IMR-90 (cell line): ENCODE data around the gene SCAF4. TPM values are rescaled to one million over a fixed set of nuclear protein-coding genes. Genes with fewer than 3 reads are reported as not detected.

Experiments used
- ATAC-seq: fragments of 200-7000 bp; cut with Tn5 transposase; 2 replicates; pipeline ENCODE4 v1.9.1; 2020; ENCODE audit warnings: low read depth, mild to moderate bottlenecking, moderate library complexity
- BruUV-seq: library from RNA; stranded (reverse); fragments of 400-500 nt; replicated peaks from 2 replicates; lab custom pipeline; 2021; lab: Mats Ljungman, UMichigan
- CTCF ChIA-PET: fragments of 300-600 bp; formaldehyde crosslinking; extraction: SDS; loops from one replicate; lab custom pipeline; 2021; ENCODE audit warnings: antibody characterized with exemption; lab: Yijun Ruan, JAX
- POLR2A ChIA-PET: fragments of 300-600 bp; sonication (Branson Sonifier 250); formaldehyde crosslinking; loops from one replicate; lab custom pipeline; 2022; ENCODE audit warnings: antibody characterized with exemption; ENCODE audit not compliant: unreplicated experiment; lab: Charles Lee
- DNase-seq: peaks from one replicate; pipeline ENCODE4 v3.0.0; 2013
- H2AFZ ChIP-seq: replicated peaks from 2 replicates; pipeline ENCODE3; 2013; ENCODE audit warnings: low read length, mild to moderate bottlenecking; ENCODE audit not compliant: poor library complexity
- H2AK5ac ChIP-seq: 2 replicates; pipeline ENCODE4 v1.6.1; 2013; ENCODE audit warnings: low read depth, low read length, inconsistent platforms
- H2AK9ac ChIP-seq: replicated peaks from 2 replicates; pipeline ENCODE3; 2013; ENCODE audit warnings: mild to moderate bottlenecking, low read depth, low read length, moderate library complexity; ENCODE audit not compliant: poor library complexity
- H2BK120ac ChIP-seq: 2 replicates; pipeline ENCODE4 v1.6.1; 2013; ENCODE audit warnings: low read depth, low read length, inconsistent platforms
- H2BK15ac ChIP-seq: 3 replicates; pipeline ENCODE4 v1.6.1; 2013; ENCODE audit warnings: low read depth, low read length, inconsistent platforms
- H2BK20ac ChIP-seq: 2 replicates; pipeline ENCODE4 v1.6.1; 2013; ENCODE audit warnings: low read depth, mild to moderate bottlenecking, inconsistent platforms, low read length, moderate library complexity
- H2BK5ac ChIP-seq: 2 replicates; pipeline ENCODE4 v1.6.1; 2013; ENCODE audit warnings: mild to moderate bottlenecking, low read depth, low read length, inconsistent platforms; ENCODE audit not compliant: poor library complexity, severe bottlenecking
- H3K14ac ChIP-seq: replicated peaks from 2 replicates; pipeline ENCODE4 v1.6.1; 2013; ENCODE audit warnings: low read depth, low read length, inconsistent platforms
- H3K18ac ChIP-seq: 2 replicates; pipeline ENCODE4 v1.6.1; 2013; ENCODE audit warnings: low read depth, low read length, control low read depth
- H3K23ac ChIP-seq: 2 replicates; pipeline ENCODE4 v1.6.1; 2013; ENCODE audit warnings: low read depth, low read length, inconsistent platforms
- H3K27ac ChIP-seq: 2 replicates; pipeline ENCODE4 v1.5.1; 2013; ENCODE audit warnings: mild to moderate bottlenecking, control low read depth, low read length; ENCODE audit not compliant: insufficient read depth
- H3K27me3 ChIP-seq: 2 replicates; pipeline ENCODE4 v1.6.1; 2013; ENCODE audit warnings: low read length; ENCODE audit not compliant: control insufficient read depth, insufficient read depth
- H3K36me3 ChIP-seq: 2 replicates; pipeline ENCODE4 v1.6.1; 2013; ENCODE audit warnings: low read length, mixed read lengths; ENCODE audit not compliant: control insufficient read depth, insufficient read depth
- H3K4ac ChIP-seq: 2 replicates; pipeline ENCODE4 v1.6.1; 2013; ENCODE audit warnings: low read depth, low read length, inconsistent platforms
- H3K4me1 ChIP-seq: 2 replicates; pipeline ENCODE4 v1.6.1; 2013; ENCODE audit warnings: low read length, mixed read lengths; ENCODE audit not compliant: control insufficient read depth, insufficient read depth
- H3K4me2 ChIP-seq: 2 replicates; pipeline ENCODE4 v1.6.1; 2013; ENCODE audit warnings: low read depth, mild to moderate bottlenecking, control low read depth, low read length, moderate library complexity
- H3K4me3 ChIP-seq: 2 replicates; pipeline ENCODE4 v1.5.1; 2013; ENCODE audit warnings: low read depth, mild to moderate bottlenecking, control low read depth, low read length, moderate library complexity; ENCODE audit not compliant: insufficient read depth
- H3K56ac ChIP-seq: 2 replicates; pipeline ENCODE4 v1.6.1; 2013; ENCODE audit warnings: low read length, inconsistent platforms; ENCODE audit not compliant: insufficient read depth; ENCODE audit errors: extremely low read depth
- H3K79me1 ChIP-seq, 2 experiments: 2 replicates each; pipeline ENCODE4 v1.6.1; 2013; ENCODE audit warnings: low read length in 2 of 2, inconsistent platforms in 1 of 2, low read depth in 1 of 2
- H3K9ac ChIP-seq: 2 replicates; pipeline ENCODE4 v1.6.1; 2013; ENCODE audit warnings: low read depth, low read length, control low read depth
- H3K9me1 ChIP-seq: 2 replicates; pipeline ENCODE4 v1.6.1; 2013; ENCODE audit warnings: low read length, inconsistent platforms; ENCODE audit not compliant: insufficient read depth
- H3K9me3 ChIP-seq: 2 replicates; pipeline ENCODE4 v1.6.1; 2013; ENCODE audit warnings: low read length; ENCODE audit not compliant: control insufficient read depth, insufficient read depth
- H4K20me1 ChIP-seq: 2 replicates; pipeline ENCODE4 v1.6.1; 2013; ENCODE audit warnings: low read length, inconsistent platforms; ENCODE audit not compliant: insufficient read depth
- H4K5ac ChIP-seq: 2 replicates; pipeline ENCODE4 v1.6.1; 2013; ENCODE audit warnings: mild to moderate bottlenecking, low read depth, low read length, control low read depth
- H4K8ac ChIP-seq, 2 experiments: 2 replicates each; pipeline ENCODE4 v1.6.1; 2013; ENCODE audit warnings: low read depth in 2 of 2, low read length in 2 of 2, control low read depth in 1 of 2, inconsistent platforms in 1 of 2
- H4K91ac ChIP-seq: 2 replicates; pipeline ENCODE4 v1.6.1; 2013; ENCODE audit warnings: low read depth, low read length, inconsistent platforms; ENCODE audit not compliant: insufficient read depth
- CEBPB ChIP-seq: IDR thresholded peaks from 2 replicates; pipeline ENCODE4 v1.6.1; 2012; ENCODE audit warnings: low read depth, low read length, improper control_type of control experiment
- FOS ChIP-seq: fragments of 150-350 bp; IDR thresholded peaks from 2 replicates; pipeline ENCODE4 v1.6.1; 2016; ENCODE audit warnings: low read depth, low read length
- MAFK ChIP-seq: IDR thresholded peaks from 2 replicates; pipeline ENCODE4 v1.6.1; 2012; ENCODE audit warnings: low read depth, low read length, improper control_type of control experiment
- MXI1 ChIP-seq: IDR thresholded peaks from 2 replicates; pipeline ENCODE4 v1.6.1; 2012; ENCODE audit warnings: low read depth, mild to moderate bottlenecking, low read length, moderate library complexity, borderline replicate concordance
- SMC3 ChIP-seq: fragments of 150-350 bp; IDR thresholded peaks from 2 replicates; pipeline ENCODE4 v1.6.1; 2016; ENCODE audit warnings: low read depth, mild to moderate bottlenecking, antibody characterized with exemption, low read length, moderate library complexity
- WGBS, 2 experiments: methylation state at CpG; one replicate each; pipeline versions ENCODE4 v1.1.5 to v1.1.7; 2013; ENCODE audit warnings: missing lambda C conversion rate in 2 of 2; ENCODE audit not compliant: insufficient read length in 1 of 2; ENCODE audit errors: extremely low coverage in 2 of 2; 5-methylcytosine and 5-hydroxymethylcytosine counted together
- dilution Hi-C: fragments of 300-500 bp; cut with HindIII; formaldehyde crosslinking; loops from one replicate; pipeline ENCODE4 v1.14.3; 2018; ENCODE audit warnings: low sequenced_read_pairs; ENCODE audit not compliant: unreplicated experiment
- in situ Hi-C: fragments of 300-500 bp; cut with MboI; formaldehyde crosslinking; loops from 3 replicates; pipeline ENCODE4 v1.14.3; 2019; ENCODE audit warnings: low sequenced_read_pairs, inconsistent platforms, mixed read lengths
- intact Hi-C: fragments of 100-400 bp; cut with micrococcal nuclease; formaldehyde crosslinking; loops from 2 replicates; pipeline ENCODE4 v1.10.0; 2022
- polyA plus RNA-seq, 3 experiments: library from polyadenylated mRNA; depleted of rRNA; stranded (reverse); fragments of >200 nt; gene quantifications; 2 replicates each; pipeline ENCODE4 v1.2.3, GENCODE V29; 2012; ENCODE audit warnings: low replicate concordance in 1 of 3
- total RNA-seq: library from RNA; depleted of rRNA; stranded (reverse); fragments of >200 nt; gene quantifications from 2 replicates; pipeline ENCODE4 v1.2.3, GENCODE V29; 2012

Gene SCAF4
- total and polyA plus RNA-seq, 2 of the 4 experiments (the other 2 are of a cell fraction), result 2.7 to 12.1 TPM

DNA sequence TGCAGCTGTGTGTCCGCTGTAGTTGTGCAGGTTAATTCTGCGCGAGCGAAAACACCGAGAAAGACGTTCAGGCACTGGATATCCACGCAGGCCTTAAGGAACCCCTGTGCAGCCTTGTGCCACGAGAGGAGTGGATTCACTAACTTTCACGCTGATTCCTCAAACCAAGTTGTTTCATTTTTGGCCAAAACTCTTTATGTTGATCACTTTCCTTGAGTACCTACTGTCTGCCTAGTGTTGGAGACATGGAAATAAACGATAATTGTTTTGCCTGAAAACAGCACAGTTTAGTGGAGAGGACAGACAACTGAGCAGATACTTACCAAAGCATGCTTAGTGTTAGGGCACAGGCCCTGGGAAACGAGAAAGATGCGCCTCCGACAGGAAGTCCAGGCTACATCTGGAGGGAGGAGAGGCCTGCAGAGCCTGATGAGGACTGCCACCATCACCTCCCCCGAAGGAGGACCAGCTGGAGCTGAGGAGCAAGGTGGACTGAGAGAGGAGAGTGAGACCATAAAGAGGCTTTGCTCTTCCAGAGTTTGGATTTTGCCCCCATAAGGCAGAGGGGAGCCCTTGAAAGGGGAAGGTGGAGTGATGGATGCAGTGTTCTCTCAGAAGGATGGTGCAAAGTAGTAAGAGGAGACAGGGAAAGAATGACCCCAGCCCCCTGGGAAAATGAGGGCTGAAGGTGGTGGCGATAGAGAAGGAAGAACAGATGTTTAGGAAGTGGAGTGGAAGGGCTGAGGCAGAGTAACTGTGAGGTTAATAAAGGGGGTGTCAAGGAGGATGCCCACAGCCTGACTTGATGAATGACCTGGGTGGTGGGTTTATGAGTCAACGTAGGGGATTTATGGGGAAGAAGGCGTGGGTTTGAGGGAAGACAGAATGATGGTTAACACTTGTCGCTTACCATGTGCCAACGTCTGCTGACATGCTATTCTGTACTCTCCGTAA is 956 bp upstream of the SCAF4 start:
- 27% methylated on average over 3 of the region's 20 CpGs; no CpG with 5 or more reads in 1 of the 2 experiments for WGBS, 2 experiments
- Histone ChIP-seq H4K91ac (peak overlapping the region; percentile 58), H3K18ac (peak overlapping the region; percentile 0; the same call in 1 of the 2 replicates), H2BK120ac (peak overlapping the region; percentile 2; the same call in 1 of the 2 replicates), H3K27ac (peak overlapping the region; percentile 85), H3K4ac (peak overlapping the region; percentile 42), H2AFZ (peak overlapping the region; percentile 95), H2BK5ac (peak overlapping the region; percentile 73), H3K14ac (peak overlapping the region; percentile 54), H3K4me1 (peaks cover 22% of the 10 kb centered on the region), H3K9me1 (peaks cover 13% of the 10 kb centered on the region), H3K4me2 (peak overlapping the region; percentile 81), H3K9ac (peak overlapping the region; percentile 78), H3K27me3 (no peaks in the 10 kb centered on the region), H3K79me1 (peaks cover 3 to 22% of the 10 kb centered on the region in 2 experiments; a peak in 2 of 4 replicates), H3K56ac (peak overlapping the region; percentile 50), H4K5ac (peak overlapping the region; percentile 56), H4K8ac (peak overlapping the region; percentile 86 to 91), H3K23ac (peak overlapping the region; percentile 73), H3K4me3 (peak overlapping the region; percentile 72), H3K36me3 (no peaks in the 10 kb centered on the region), H2AK9ac (peak overlapping the region; percentile 63), H2BK15ac (no peak overlapping the region), H2BK20ac (no peak overlapping the region), H2AK5ac (peak overlapping the region; percentile 24), H4K20me1 (peaks cover 36% of the 10 kb centered on the region), H3K9me3 (no peaks in the 10 kb centered on the region)
- TF ChIP-seq SMC3, result no peak
- TF ChIP-seq MXI1, result no peak
- TF ChIP-seq MAFK, result no peak
- TF ChIP-seq CEBPB, result no peak
- TF ChIP-seq FOS, result no peak
- POLR2A ChIA-PET, result no interaction called here
- dilution Hi-C loops (no loop called here), intact Hi-C loops (loop anchor here (5.0 kb wide), 1 partner anchor 524 kb away; no protein-coding TSS in a partner anchor), in situ Hi-C loops (no loop called here)
- CTCF ChIA-PET, result no interaction called here
- DNase-seq (peak; percentile 35), ATAC-seq (no peak)
- BruUV-seq, result no TSS peak
